Vagina (tissue), 2 donors: ENCODE data around the gene CUL7. TPM values are rescaled to one million over a fixed set of nuclear protein-coding genes. Genes with fewer than 3 reads are reported as not detected.

Experiments used
- DNase-seq, 2 donors: peaks; one replicate each; pipeline ENCODE4 v3.0.0-alpha.2; 2017; ENCODE audit errors: extremely low spot score in 2 of 2
- H3K27ac ChIP-seq: fragments of 200-600 bp; sonication (generic); one replicate; pipeline ENCODE4 v1.5.1; 2019
- H3K27me3 ChIP-seq: fragments of 200-600 bp; sonication (generic); one replicate; pipeline ENCODE4 v1.5.1; 2019
- H3K36me3 ChIP-seq, 2 donors: fragments of 200-600 bp; sonication (generic); one replicate each; pipeline ENCODE4 v1.5.1; 2017 to 2019
- H3K4me1 ChIP-seq: fragments of 200-600 bp; sonication (generic); one replicate; pipeline ENCODE4 v1.5.1; 2019
- H3K4me3 ChIP-seq, 2 donors: fragments of 200-600 bp; sonication (generic); 1 replicate in 1 of 2; 2 replicates in 1 of 2; pipeline ENCODE4 v1.5.1; 2016 to 2019
- H3K9me3 ChIP-seq: fragments of 200-600 bp; sonication (generic); one replicate; pipeline ENCODE4 v1.5.1; 2019
- POLR2A ChIP-seq, 2 donors: fragments of 450-650 bp; IDR thresholded peaks; one replicate each; pipeline ENCODE4 v1.6.1; 2017; ENCODE audit warnings: antibody characterized with exemption in 2 of 2, mild to moderate bottlenecking in 2 of 2, moderate library complexity in 2 of 2
- POLR2AphosphoS5 ChIP-seq, 2 donors: sonication (generic); formaldehyde crosslinking; IDR thresholded peaks; one replicate each; pipeline ENCODE4 v1.9.0; 2017; ENCODE audit warnings: antibody characterized with exemption in 2 of 2, mild to moderate bottlenecking in 2 of 2, low read depth in 1 of 2; ENCODE audit not compliant: insufficient read depth in 1 of 2
- intact Hi-C: fragments of 100-400 bp; cut with DNase I; formaldehyde crosslinking; loops from one replicate; pipeline ENCODE4 v1.15.1; 2023
- total RNA-seq: library from RNA; depleted of rRNA; stranded (reverse); fragments of >200 nt; gene quantifications from one replicate; pipeline ENCODE4 v1.2.3, GENCODE V29; 2016
- TF ChIP-seq, protein P1 (sequence below), 3 experiments: fragments of 450-650 bp in 2 of 3; fragments of 200-600 bp in 1 of 3; sonication (generic) in 1 of 3; IDR thresholded peaks; one replicate each; pipeline ENCODE4 v1.5.1; 2017 to 2019; ENCODE audit warnings: antibody characterized with exemption in 3 of 3, mild to moderate bottlenecking in 2 of 3, moderate library complexity in 2 of 3

CUL7 gene
- total RNA-seq, 1 donor from 2014 or later = 13.0 TPM

DNA sequence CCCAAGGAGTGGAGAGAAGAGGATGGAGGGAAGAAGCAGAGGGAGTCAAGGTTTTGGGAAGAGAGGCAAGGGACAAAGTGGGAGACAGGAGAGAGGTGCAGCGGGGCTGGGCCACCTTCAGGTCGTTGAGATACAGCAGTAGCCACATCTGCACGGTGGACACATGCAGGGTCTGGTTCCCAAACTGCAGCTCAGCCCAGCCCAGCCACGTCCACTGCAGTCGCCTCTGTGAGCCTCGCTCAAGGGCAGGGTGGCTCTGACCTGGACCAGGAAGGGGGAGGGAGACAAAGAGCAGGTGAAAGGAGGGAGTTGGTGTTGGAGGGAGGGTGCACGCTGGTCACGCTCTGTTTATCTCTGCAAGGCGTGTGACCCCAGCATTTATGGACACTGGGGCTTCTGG, 14.9 kb downstream of the CUL7 start:
- no peaks in the 10 kb centered on the region for H3K4me1 ChIP-seq
- H3K36me3 ChIP-seq = peaks cover 0 to 47% of the 10 kb centered on the region in 2 donors
- no peak overlapping the region for H3K27ac ChIP-seq
- no peak overlapping the region for H3K4me3 ChIP-seq
- no peaks in the 10 kb centered on the region for H3K9me3 ChIP-seq
- no peak for TF ChIP-seq POLR2AphosphoS5 (IDR thresholded peaks at IDR 0.05; ENCODE audit: insufficient read depth in 1 of 2, low read depth in 1 of 2)
- no peak for TF ChIP-seq POLR2A (IDR thresholded peaks at IDR 0.05)
- TF ChIP-seq, protein P1, sequence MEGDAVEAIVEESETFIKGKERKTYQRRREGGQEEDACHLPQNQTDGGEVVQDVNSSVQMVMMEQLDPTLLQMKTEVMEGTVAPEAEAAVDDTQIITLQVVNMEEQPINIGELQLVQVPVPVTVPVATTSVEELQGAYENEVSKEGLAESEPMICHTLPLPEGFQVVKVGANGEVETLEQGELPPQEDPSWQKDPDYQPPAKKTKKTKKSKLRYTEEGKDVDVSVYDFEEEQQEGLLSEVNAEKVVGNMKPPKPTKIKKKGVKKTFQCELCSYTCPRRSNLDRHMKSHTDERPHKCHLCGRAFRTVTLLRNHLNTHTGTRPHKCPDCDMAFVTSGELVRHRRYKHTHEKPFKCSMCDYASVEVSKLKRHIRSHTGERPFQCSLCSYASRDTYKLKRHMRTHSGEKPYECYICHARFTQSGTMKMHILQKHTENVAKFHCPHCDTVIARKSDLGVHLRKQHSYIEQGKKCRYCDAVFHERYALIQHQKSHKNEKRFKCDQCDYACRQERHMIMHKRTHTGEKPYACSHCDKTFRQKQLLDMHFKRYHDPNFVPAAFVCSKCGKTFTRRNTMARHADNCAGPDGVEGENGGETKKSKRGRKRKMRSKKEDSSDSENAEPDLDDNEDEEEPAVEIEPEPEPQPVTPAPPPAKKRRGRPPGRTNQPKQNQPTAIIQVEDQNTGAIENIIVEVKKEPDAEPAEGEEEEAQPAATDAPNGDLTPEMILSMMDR (IDR thresholded peaks at IDR 0.05) = no peak
- no peak for DNase-seq
- H3K27me3 ChIP-seq = no peaks in the 10 kb centered on the region
- intact Hi-C loops = no loop called here

DNA sequence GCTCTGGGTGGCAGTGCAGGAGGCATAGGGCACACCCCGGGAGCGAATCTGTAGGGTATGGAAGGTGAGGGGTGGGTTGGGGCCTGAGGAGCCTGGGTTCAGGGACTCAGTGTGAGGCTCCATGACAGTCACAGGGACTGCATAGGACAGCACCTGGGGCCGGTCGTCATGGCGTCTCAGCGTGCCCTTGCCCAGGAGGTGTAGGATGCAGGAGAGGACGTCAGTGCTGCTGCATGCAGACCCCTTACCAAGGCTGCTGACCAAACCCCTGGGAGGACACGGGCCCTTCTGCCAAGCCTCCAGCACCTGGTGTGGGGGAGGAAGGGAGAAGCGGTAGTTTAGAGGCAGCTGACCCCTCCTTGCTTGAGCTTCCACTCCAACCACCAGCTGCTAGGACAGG, 15.9 kb downstream of the CUL7 start:
- Histone ChIP-seq H3K9me3 (no peaks in the 10 kb centered on the region), H3K36me3 (peaks cover 0 to 42% of the 10 kb centered on the region in 2 donors), H3K4me1 (no peaks in the 10 kb centered on the region), H3K4me3 (no peak overlapping the region), H3K27me3 (no peaks in the 10 kb centered on the region), H3K27ac (no peak overlapping the region)
- intact Hi-C loops = no loop called here
- TF ChIP-seq, protein P1 (IDR thresholded peaks at IDR 0.05) = no peak
- no peak for TF ChIP-seq POLR2A (IDR thresholded peaks at IDR 0.05)
- TF ChIP-seq POLR2AphosphoS5 (IDR thresholded peaks at IDR 0.05; ENCODE audit: insufficient read depth in 1 of 2, low read depth in 1 of 2) = no peak
- DNase-seq = no peak

DNA sequence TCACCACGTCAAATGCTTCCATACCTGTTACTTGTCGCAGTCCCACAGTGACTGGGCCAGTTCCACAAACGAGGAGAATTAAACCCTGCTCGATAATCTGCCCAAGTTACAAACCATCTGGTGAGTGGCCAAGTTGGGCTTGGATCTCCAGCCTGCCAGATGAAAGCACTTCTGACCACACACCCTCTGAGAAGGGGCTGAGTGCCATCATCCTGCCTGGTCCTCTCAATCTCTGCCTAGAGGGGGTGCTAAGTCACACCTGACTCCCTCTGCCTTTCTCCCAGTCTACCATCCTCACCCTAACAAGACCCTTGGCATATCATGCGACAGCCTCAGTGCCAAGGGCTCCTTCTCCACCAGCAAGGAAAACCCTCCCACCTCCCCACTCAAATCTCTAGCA, 16.5 kb downstream of the CUL7 start:
- no peaks in the 10 kb centered on the region for H3K27me3 ChIP-seq
- no peak overlapping the region for H3K27ac ChIP-seq
- TF ChIP-seq, protein P1 (IDR thresholded peaks at IDR 0.05) = no peak
- TF ChIP-seq POLR2A (IDR thresholded peaks at IDR 0.05) (no peak), POLR2AphosphoS5 (IDR thresholded peaks at IDR 0.05; ENCODE audit: insufficient read depth in 1 of 2, low read depth in 1 of 2) (no peak)
- no peaks in the 10 kb centered on the region for H3K9me3 ChIP-seq
- H3K36me3 ChIP-seq = peaks cover 0 to 40% of the 10 kb centered on the region in 2 donors
- H3K4me3 ChIP-seq = no peak overlapping the region
- no peak for DNase-seq
- intact Hi-C loops = no loop called here
- H3K4me1 ChIP-seq = no peaks in the 10 kb centered on the region

DNA sequence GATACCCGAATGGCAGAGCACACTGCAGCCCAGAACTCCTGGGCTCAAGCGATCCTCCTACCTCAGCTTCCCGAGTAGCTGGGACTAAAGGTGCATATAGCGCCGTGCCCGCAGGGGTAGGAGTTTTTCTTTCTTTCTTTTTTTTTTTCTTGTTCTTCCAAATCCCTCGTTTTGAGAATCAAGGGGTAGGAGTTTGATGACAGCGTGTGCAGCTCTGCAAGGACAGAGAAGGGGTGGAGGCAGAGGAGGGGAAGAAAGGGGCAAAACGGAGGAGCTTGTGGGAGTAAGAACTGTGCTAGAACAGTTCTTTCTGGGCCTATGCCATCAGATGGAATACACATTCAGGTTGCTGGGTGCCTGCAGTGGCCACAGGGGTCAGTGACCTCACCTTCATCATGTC, 16.9 kb downstream of the CUL7 start:
- TF ChIP-seq POLR2A (IDR thresholded peaks at IDR 0.05) (no peak), POLR2AphosphoS5 (IDR thresholded peaks at IDR 0.05; ENCODE audit: insufficient read depth in 1 of 2, low read depth in 1 of 2) (no peak)
- TF ChIP-seq, protein P1 (IDR thresholded peaks at IDR 0.05) = no peak
- Histone ChIP-seq H3K27me3 (no peaks in the 10 kb centered on the region), H3K36me3 (peaks cover 0 to 40% of the 10 kb centered on the region in 2 donors), H3K27ac (no peak overlapping the region), H3K9me3 (no peaks in the 10 kb centered on the region), H3K4me3 (no peak overlapping the region), H3K4me1 (no peaks in the 10 kb centered on the region)
- no peak for DNase-seq
- intact Hi-C loops = no loop called here

DNA sequence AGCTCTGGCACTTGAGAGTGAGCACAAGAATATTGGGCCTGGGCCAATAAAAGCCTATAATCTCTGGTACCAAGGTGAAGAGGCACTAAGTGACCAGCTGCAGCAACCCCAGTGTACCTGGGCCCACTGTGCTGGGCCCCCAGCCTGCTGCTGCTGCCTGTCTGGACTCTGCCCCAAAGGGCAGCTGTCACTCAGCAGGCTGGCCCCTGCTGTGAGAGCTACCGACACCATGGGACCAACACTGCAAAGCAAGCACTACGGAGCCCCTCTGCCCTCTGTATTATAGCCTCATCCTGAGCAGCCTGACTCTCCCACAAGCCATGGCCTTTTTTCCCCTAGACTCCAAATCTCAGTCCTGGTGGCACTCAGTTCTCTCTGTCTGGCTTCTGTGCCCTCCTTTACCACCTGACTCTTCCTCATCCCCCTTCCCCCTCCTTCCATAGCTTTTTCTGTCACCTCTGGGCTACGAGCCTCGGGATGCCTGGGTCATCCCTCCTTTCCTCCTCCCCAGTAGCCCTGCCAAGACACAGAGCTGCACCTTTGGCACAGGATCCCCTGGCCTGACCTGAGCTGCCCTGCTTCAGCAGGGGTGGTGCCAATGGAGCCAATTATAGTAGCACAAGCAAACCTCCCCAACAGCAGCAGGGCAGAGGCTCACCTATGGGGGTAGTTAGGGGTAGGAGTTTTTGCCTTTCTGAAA, 18.0 kb downstream of the CUL7 start:
- no peak for DNase-seq
- Histone ChIP-seq H3K4me3 (no peak overlapping the region), H3K9me3 (no peaks in the 10 kb centered on the region), H3K27me3 (no peaks in the 10 kb centered on the region), H3K36me3 (peaks cover 0 to 40% of the 10 kb centered on the region in 2 donors), H3K4me1 (no peaks in the 10 kb centered on the region), H3K27ac (no peak overlapping the region)
- intact Hi-C loops = no loop called here
- TF ChIP-seq, protein P1 (IDR thresholded peaks at IDR 0.05) = no peak
- no peak for TF ChIP-seq POLR2A (IDR thresholded peaks at IDR 0.05)
- no peak for TF ChIP-seq POLR2AphosphoS5 (IDR thresholded peaks at IDR 0.05; ENCODE audit: insufficient read depth in 1 of 2, low read depth in 1 of 2)
